Measurements from ENCODE around the gene TMEM203. TPM values are rescaled to one million over a fixed set of nuclear protein-coding genes. Genes with fewer than 3 reads are reported as not detected.

The TMEM203 gene
- total and polyA plus RNA-seq, 2 of the 13 experiments (the other 11 are each of a cell fraction or from before 2014, with no cell fraction given): 23.4 to 36.7 TPM

DNA sequence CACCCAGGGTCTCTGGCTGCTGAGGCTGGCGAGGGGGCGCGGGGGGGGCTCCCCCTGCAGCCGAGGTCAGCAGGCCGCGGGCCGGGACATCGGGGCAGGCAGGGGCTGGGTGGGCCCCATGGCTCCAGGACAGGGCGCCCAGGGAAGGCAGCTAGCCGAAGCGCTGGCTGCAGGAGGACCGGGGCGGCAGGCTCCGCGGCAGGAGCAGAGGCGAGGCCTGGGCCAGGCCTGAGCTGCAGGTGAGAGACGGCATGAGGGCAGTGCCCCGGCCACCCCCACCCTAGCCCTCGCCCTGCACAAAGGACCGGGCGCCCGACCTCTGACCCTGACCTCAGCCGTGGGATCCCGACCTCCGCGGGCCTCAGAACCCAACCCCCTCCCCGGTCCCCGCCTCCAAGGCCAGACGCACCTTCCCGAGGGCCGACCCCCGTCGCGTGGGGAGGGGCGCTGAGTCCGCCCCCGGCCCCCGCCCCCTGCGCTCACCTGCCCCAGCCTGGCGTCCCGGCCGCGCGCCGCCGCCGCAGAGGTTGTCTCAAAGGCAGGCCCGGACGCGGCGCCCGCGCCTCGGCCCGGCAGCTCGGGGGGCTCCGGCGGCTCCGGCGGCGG, 16.2 kb upstream of the TMEM203 start:
- DNase-seq (ENCODE audit: low spot score): no peak
- FAIRE-seq: no peak
- peak; percentile 2 for ATAC-seq
- Histone ChIP-seq H3K27me3 (ENCODE audit: control insufficient read depth in 1 of 2, insufficient read depth in 2 of 2, low read length in 2 of 2) (no peaks in the 10 kb centered on the region; a peak in 1 of 5 replicates), H3K9ac (ENCODE audit: insufficient read depth, low read depth, low read length) (peak overlapping the region; percentile 57), H4K20me1 (ENCODE audit: insufficient read depth, low read length) (peaks cover 4% of the 10 kb centered on the region; the same call in 1 of the 2 replicates), H3K27ac (ENCODE audit: extremely low read length, insufficient read depth, low read length) (peak overlapping the region; percentile 65), H3K36me3 (replicated peaks in 1 of 2; ENCODE audit: control insufficient read depth in 1 of 2, insufficient read depth in 2 of 2, low read length in 2 of 2) (no peaks in the 10 kb centered on the region), H3K4me3 (replicated peaks in 1 of 3; ENCODE audit: insufficient read depth in 1 of 3, low read depth in 2 of 3, low read length in 3 of 3) (peak overlapping the region; percentile 55 to 64 (median 59); a peak in 4 of 6 replicates), H3K9me3 (ENCODE audit: low read length) (no peaks in the 10 kb centered on the region), H3K4me2 (ENCODE audit: low read depth, low read length) (peak overlapping the region; percentile 56), H3K79me2 (ENCODE audit: insufficient read depth, low read length) (peaks cover 3% of the 10 kb centered on the region), H2AFZ (ENCODE audit: low read length) (no peak overlapping the region), H3K4me1 (ENCODE audit: insufficient read depth, low read length) (peaks cover 62% of the 10 kb centered on the region)
- in situ Hi-C loops (cut with HindIII; ENCODE audit: extremely low pct_ligation_motif_present, low pct_unique_long_range_greater_than_20kb): no loop called here
- POLR2A ChIA-PET: interaction anchor here (0.6 to 13.4 kb wide), 8 partner anchors 13 to 135 kb away, joined by 3 to 225 read pairs (median 24); partner anchors contain the start of genes MAN1B1, NDOR1, TMEM203 and TPRN
- CTCF ChIA-PET (ENCODE audit: low intra/inter-chr PET ratio, low total read pairs): no interaction called here
- WGBS (ENCODE audit: low lambda C conversion rate): no CpG with 5 or more reads among the region's 61 CpGs
- intact Hi-C loops (cut with micrococcal nuclease; ENCODE audit: unreplicated experiment): loop anchor here (2.0 kb wide), 2 partner anchors 15 to 21 kb away; partner anchors contain the start of gene TPRN
- BruUV-seq (replicated peaks): no TSS peak
- TF ChIP-seq, protein P1, sequence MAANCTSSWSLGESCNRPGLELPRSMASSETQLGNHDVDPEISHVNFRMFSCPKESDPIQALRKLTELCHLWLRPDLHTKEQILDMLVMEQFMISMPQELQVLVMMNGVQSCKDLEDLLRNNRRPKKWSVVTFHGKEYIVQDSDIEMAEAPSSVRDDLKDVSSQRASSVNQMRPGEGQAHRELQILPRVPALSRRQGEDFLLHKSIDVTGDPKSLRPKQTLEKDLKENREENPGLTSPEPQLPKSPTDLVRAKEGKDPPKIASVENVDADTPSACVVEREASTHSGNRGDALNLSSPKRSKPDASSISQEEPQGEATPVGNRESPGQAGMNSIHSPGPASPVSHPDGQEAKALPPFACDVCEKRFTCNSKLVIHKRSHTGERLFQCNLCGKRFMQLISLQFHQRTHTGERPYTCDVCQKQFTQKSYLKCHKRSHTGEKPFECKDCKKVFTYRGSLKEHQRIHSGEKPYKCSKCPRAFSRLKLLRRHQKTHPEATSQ (CRISPR knock-in tag; IDR thresholded peaks at IDR 0.05; ENCODE audit: borderline replicate concordance): no peak
- TF ChIP-seq CENPX (CRISPR knock-in tag; IDR thresholded peaks at IDR 0.05) (no peak), TCF12 (IDR thresholded peaks at IDR 0.05) (no peak), TCF12 (CRISPR knock-in tag; IDR thresholded peaks at IDR 0.05) (0 out of 2 replicates have a peak, but pooled peaks have one; percentile 50), PRPF4 (IDR thresholded peaks at IDR 0.05; ENCODE audit: low read depth, low read length, poor library complexity, severe bottlenecking) (no peak), STAT5B (CRISPR knock-in tag; IDR thresholded peaks at IDR 0.05) (no peak), MYC (CRISPR knock-in tag; IDR thresholded peaks at IDR 0.05; ENCODE audit: borderline replicate concordance) (peak; percentile 42; the same call in 1 of the 2 replicates), NKX3-1 (CRISPR knock-in tag; IDR thresholded peaks at IDR 0.05) (no peak), ASH2L (IDR thresholded peaks at IDR 0.05; ENCODE audit: insufficient read length, low read depth, low read length) (no peak), RFXAP (CRISPR knock-in tag; IDR thresholded peaks at IDR 0.05; ENCODE audit: borderline replicate concordance) (peak; percentile 22; the same call in 1 of the 2 replicates)
- TF ChIP-seq, protein P2, sequence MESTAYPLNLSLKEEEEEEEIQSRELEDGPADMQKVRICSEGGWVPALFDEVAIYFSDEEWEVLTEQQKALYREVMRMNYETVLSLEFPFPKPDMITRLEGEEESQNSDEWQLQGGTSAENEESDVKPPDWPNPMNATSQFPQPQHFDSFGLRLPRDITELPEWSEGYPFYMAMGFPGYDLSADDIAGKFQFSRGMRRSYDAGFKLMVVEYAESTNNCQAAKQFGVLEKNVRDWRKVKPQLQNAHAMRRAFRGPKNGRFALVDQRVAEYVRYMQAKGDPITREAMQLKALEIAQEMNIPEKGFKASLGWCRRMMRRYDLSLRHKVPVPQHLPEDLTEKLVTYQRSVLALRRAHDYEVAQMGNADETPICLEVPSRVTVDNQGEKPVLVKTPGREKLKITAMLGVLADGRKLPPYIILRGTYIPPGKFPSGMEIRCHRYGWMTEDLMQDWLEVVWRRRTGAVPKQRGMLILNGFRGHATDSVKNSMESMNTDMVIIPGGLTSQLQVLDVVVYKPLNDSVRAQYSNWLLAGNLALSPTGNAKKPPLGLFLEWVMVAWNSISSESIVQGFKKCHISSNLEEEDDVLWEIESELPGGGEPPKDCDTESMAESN (CRISPR knock-in tag; conservative IDR thresholded peaks at IDR 0.05): 0 out of 2 replicates have a peak, but pooled peaks have one; percentile 17
- TF ChIP-seq, protein P3, sequence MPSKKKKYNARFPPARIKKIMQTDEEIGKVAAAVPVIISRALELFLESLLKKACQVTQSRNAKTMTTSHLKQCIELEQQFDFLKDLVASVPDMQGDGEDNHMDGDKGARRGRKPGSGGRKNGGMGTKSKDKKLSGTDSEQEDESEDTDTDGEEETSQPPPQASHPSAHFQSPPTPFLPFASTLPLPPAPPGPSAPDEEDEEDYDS (CRISPR knock-in tag; IDR thresholded peaks at IDR 0.05): no peak
- TF ChIP-seq, protein P4, sequence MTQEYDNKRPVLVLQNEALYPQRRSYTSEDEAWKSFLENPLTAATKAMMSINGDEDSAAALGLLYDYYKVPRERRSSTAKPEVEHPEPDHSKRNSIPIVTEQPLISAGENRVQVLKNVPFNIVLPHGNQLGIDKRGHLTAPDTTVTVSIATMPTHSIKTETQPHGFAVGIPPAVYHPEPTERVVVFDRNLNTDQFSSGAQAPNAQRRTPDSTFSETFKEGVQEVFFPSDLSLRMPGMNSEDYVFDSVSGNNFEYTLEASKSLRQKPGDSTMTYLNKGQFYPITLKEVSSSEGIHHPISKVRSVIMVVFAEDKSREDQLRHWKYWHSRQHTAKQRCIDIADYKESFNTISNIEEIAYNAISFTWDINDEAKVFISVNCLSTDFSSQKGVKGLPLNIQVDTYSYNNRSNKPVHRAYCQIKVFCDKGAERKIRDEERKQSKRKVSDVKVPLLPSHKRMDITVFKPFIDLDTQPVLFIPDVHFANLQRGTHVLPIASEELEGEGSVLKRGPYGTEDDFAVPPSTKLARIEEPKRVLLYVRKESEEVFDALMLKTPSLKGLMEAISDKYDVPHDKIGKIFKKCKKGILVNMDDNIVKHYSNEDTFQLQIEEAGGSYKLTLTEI (CRISPR knock-in tag; conservative IDR thresholded peaks at IDR 0.05): no peak
- TF ChIP-seq, protein P5, sequence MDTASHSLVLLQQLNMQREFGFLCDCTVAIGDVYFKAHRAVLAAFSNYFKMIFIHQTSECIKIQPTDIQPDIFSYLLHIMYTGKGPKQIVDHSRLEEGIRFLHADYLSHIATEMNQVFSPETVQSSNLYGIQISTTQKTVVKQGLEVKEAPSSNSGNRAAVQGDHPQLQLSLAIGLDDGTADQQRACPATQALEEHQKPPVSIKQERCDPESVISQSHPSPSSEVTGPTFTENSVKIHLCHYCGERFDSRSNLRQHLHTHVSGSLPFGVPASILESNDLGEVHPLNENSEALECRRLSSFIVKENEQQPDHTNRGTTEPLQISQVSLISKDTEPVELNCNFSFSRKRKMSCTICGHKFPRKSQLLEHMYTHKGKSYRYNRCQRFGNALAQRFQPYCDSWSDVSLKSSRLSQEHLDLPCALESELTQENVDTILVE (CRISPR knock-in tag; IDR thresholded peaks at IDR 0.05): peak; percentile 67; the same call in 1 of the 2 replicates
